ACHN (cell line): ENCODE results near the gene RPS6KC1.
"Not testable (repeated sequence)": the region's sequence is repeated elsewhere in the genome, so short reads cannot be mapped to it uniquely, and the experiment has no call there.

ENCODE experiments used
- DNase-seq: peaks from one replicate; pipeline ENCODE4 v3.0.0-alpha.2; 2015
- in situ Hi-C: cut with HindIII; loops from 2 replicates; pipeline ENCODE4 v1.10.0; 2017; ENCODE audit warnings: low sequenced_read_pairs, low pct_ligation_motif_present, low pct_unique_long_range_greater_than_20kb

The RPS6KC1 gene

DNA sequence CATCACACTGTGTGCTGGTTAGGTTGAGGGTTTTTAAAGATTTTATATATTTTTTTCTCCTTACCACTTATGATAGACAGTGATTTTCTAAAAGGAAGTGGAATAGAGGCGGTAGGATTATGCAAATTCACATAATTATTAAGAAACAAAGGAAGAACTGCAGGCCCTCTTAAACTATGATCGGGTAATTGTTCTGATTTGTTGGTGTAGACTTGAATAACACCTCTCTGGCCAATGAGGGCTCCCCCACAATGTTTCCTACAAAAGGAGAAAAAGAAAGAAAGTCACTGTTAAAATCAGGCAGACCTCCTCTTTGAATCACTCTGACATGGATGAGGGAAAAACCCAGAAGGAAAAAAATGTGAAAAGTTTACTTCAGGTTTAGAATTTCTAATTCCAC is 241.6 kb downstream of the RPS6KC1 start:
- in situ Hi-C loops: no loop called here
- no peak for DNase-seq

DNA sequence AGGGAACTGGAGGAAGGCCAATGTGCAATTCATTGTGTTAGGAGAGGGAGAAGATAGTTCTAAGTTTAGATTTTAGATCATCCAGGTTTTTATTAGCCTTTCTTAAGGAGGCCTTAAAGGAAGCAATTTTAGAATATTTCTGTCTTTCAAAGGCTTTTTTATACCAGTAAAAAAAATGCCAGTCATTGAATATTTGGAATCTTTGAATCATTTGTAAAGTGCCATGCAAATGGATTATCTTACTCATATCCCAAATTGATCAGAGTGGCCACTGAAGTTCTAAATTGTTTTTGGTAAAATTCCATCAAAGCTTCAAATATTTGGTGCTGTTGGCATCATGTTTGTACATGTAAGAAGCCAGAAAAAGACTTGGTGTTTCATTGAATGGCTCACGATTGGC is 244.8 kb downstream of the RPS6KC1 start:
- in situ Hi-C loops: no loop called here
- no peak for DNase-seq

DNA sequence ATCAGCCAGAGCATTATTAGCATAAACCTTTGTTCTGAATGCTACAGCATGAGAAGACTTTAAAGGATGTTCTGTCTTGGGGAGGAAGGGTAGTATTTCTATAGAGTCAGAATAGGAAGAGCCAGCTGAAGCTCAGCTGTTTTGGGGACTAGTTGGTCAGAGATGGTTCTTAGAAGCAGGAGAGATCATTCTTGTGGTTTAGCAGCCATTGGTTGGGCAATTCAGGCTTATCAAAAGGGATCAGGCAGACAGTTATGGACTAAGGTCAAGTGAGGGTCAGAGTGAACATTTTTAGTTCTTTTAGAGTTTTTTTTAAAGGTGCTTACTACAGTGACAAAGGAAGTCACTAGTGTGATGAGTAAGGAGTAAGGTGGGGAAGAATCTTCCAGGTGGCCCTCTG is 245.5 kb downstream of the RPS6KC1 start:
- in situ Hi-C loops: no loop called here
- no peak for DNase-seq

DNA sequence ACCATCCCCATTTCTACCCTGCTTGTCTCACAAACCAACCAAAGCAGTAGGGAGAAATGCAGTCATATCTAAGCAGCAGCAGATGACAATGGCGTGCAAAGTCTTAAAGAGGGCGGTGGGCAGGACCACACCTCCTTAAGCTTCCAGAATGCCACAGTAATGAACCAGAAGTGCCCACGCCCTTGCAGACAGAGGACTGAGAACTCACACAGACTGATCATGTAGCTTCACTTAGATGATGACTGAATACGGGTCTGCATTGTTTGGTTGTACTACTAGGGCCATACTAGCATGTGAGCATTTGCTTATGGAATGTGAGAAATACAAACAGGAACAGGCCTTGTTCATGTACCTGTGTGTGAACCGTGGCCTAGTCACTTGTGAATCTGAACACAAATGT is 246.0 kb downstream of the RPS6KC1 start:
- no peak for DNase-seq
- in situ Hi-C loops: no loop called here

DNA sequence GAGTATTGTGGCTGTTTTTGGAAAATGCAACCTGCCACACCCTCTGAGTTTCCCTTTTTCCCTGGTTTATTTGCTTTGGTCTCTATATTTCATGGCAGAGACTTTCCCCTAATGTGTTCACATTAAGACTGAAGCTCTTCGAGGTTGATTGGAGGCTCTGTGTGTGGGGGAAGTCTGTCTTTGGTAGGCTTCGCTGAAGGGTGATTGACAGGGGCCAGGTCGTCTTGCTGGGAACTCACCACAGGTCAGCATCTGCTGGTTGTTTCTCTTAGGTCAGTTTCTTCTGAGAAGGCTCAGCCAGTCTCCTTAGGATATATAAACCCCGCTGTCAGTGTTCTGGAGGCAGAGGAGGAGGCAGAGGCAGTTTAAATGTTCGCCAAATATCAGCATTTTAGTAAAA is 249.4 kb downstream of the RPS6KC1 start:
- DNase-seq: no peak
- in situ Hi-C loops: no loop called here

DNA sequence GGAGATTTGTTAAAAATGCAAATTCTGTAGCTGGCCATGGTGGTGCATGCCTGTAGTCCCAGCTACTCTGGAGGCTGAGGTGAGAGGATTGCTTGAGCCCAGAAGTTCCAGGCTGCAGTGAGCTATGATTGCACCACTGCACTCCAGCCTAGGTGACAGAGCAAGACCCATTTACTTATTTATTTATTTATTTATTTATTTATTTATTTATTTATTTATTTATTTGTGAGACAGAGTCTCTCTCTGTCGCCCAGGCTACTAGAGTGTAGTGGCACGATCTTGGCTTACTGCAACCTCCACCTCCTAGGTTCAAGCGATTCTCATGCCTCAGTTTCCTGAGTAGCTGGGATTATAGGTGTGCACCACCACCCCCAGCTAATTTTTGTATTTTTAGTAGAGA is 250.5 kb downstream of the RPS6KC1 start:
- in situ Hi-C loops, DNase-seq: not testable (repeated sequence)

DNA sequence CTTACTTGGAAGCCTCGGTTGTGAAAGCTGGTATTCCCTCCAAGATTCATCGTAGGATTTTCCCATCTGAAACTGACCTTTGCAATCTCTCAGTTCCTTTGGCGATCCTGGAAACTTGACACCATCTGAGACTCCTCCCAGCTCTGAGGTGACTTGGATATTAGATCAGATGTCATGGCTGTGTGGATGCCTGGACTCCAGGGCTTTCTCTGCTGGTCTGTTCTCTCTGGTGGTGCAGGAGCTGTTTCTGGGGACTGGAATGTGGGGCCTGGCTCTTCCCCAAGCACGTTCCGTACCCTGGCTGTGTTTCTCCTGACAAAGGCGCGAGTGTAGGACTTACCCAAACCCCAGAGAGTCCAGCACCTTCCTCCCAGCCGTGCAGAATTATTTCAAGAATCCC is 252.2 kb downstream of the RPS6KC1 start:
- DNase-seq: no peak
- in situ Hi-C loops: no loop called here

DNA sequence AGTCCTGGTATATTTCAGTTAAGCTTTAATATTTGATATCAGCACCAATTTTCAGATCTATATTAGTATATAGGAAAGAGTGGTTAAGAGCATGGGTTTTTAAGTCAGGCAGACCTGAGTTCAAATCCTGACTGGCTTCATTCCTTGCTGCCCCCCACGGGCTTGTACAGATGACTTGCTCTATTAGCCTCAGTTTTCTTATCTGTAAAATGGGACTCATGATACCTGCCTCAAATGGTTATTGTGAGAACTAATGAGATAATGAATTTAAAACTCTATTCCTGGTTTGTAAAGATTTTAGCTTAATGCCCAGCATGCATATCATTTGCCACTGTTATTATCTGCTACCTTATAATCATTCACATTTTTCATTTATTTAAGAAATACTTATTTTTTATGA is 264.5 kb downstream of the RPS6KC1 start:
- DNase-seq: no peak
- in situ Hi-C loops: no loop called here

DNA sequence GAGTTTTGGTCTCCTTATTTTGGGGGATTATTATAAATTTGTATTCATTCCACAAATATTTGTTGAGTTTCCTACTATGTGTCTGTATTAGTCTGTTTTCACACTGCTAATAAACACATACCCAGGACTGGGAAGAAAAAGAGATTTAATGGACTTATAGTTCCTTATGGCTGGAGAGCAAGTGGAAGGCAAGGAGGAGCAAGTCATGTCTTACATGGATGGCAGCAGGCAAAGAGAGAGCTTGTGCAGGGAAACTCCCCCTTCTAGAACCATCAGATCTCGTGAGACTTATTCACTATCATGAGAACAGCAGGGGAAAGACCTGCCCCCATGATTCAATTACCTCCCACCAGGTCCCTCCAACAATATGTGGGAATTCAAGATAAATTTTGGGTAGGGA is 267.4 kb downstream of the RPS6KC1 start:
- DNase-seq, in situ Hi-C loops: not testable (repeated sequence)

DNA sequence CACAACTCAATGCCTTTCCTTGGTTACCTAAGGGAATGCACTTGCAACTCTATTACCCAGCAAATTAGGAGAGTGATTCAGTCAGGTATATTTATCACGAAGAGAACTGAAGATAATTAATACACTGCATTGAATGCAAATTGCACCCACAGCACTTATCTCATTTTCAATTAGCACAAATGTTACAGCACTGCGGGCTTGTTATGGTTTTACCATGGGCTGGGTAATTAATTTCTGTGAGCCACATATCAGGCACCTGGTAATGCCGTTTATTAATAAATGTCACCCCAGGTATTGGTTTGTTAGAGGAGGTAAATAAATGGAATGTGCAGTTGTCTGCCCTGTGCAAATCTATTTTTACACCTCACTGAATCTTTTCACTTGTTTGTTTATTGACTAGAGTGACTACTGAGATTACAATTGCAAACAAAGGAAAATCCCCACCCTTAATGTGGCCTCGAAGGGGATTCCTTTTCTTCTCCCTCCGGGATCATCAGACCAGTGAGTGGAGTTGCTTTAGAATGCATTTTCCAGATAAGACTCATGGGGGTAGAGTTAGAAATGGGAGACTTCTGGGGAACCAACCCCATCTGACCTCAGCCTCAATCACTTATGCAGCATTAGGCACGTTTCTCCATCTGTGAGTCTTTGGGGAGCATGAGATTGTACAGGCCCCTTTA is 269.3 kb downstream of the RPS6KC1 start:
- in situ Hi-C loops: no loop called here
- no peak for DNase-seq
